Natural killer cell (primary cell): Measurements from ENCODE around the gene WT1. TPM values are rescaled to one million over a fixed set of nuclear protein-coding genes. Genes with fewer than 3 reads are reported as not detected.

Source experiments
- ATAC-seq, 3 donors: fragments of 150-1000 bp in 2 of 3; fragments of 200-7000 bp in 1 of 3; cut with Tn5 transposase; 1 replicate in 1 of 3; 2 replicates in 2 of 3; pipeline ENCODE4 v1.10.0; 2021; ENCODE audit warnings: mild to moderate bottlenecking in 2 of 3, moderate library complexity in 2 of 3
- DNase-seq, 2 donors: peaks; one replicate each; pipeline versions ENCODE4 v3.0.0 to v3.0.0-alpha.2; 2013 to 2021; ENCODE audit warnings: mixed read lengths in 1 of 2
- H3K27ac ChIP-seq: one replicate; pipeline ENCODE4 v1.5.1; 2013; ENCODE audit warnings: mild to moderate bottlenecking, low read length
- H3K27me3 ChIP-seq: one replicate; pipeline ENCODE4 v1.6.1; 2013; ENCODE audit warnings: low read length; ENCODE audit not compliant: control insufficient read depth, insufficient read depth
- H3K36me3 ChIP-seq: one replicate; pipeline ENCODE4 v1.6.1; 2013; ENCODE audit warnings: low read length; ENCODE audit not compliant: control insufficient read depth, insufficient read depth
- H3K4me1 ChIP-seq: one replicate; pipeline ENCODE4 v1.6.1; 2013; ENCODE audit warnings: low read length; ENCODE audit not compliant: control insufficient read depth, insufficient read depth
- H3K4me3 ChIP-seq: one replicate; pipeline ENCODE4 v1.5.1; 2013; ENCODE audit warnings: low read length
- H3K9me3 ChIP-seq: one replicate; pipeline ENCODE4 v1.6.1; 2013; ENCODE audit warnings: low read length; ENCODE audit not compliant: control insufficient read depth, insufficient read depth
- H3K27ac Mint-ChIP-seq, 2 donors: one replicate each; pipeline ENCODE4 v1.8.0; 2022; ENCODE audit warnings: mild to moderate bottlenecking in 2 of 2, mixed read lengths in 2 of 2, moderate library complexity in 1 of 2
- H3K27me3 Mint-ChIP-seq, 2 donors: one replicate each; pipeline ENCODE4 v1.8.0; 2022; ENCODE audit warnings: low read depth in 2 of 2, mixed read lengths in 2 of 2
- H3K36me3 Mint-ChIP-seq: one replicate; pipeline ENCODE4 v1.8.0; 2022; ENCODE audit warnings: mixed read lengths
- H3K4me1 Mint-ChIP-seq, 2 donors: one replicate each; pipeline ENCODE4 v1.8.0; 2022; ENCODE audit warnings: mixed read lengths in 2 of 2
- H3K4me3 Mint-ChIP-seq: one replicate; pipeline ENCODE4 v1.8.0; 2022; ENCODE audit warnings: mild to moderate bottlenecking, moderate library complexity, mixed read lengths
- H3K9me3 Mint-ChIP-seq, 2 donors: one replicate each; pipeline ENCODE4 v1.8.0; 2022; ENCODE audit warnings: mixed read lengths in 2 of 2
- CTCF ChIP-seq: fragments of 200-600 bp; IDR thresholded peaks from one replicate; pipeline ENCODE4 v1.8.0; 2022; ENCODE audit warnings: antibody characterized with exemption
- WGBS: methylation state at CpG from one replicate; pipeline ENCODE4 v1.1.7; 2013; ENCODE audit warnings: missing lambda C conversion rate; ENCODE audit not compliant: insufficient coverage; 5-methylcytosine and 5-hydroxymethylcytosine counted together
- intact Hi-C: fragments of 100-400 bp; cut with micrococcal nuclease; formaldehyde crosslinking; loops from one replicate; pipeline ENCODE4 v1.14.2; 2022
- total RNA-seq, 4 donors: library from RNA; stranded (reverse); fragments of 120-200 nt in 1 of 4; gene quantifications; one replicate each; pipeline versions ENCODE4 v1.2.3 to v1.2.4, GENCODE V29; 2013 to 2022

WT1 gene
- total RNA-seq, 3 donors from 2014 or later (not counting 1 experiment from before 2014, with no cell fraction given), result not detected

GRCh38 chr11:32446227-32446626 lies 10.9 kb upstream of the WT1 start:
- Mint-ChIP-seq H3K36me3 (no peaks in the 10 kb centered on the region), H3K27ac (no peak overlapping the region), H3K27me3 (peaks cover 16 to 26% of the 10 kb centered on the region in 2 donors), H3K9me3 (no peaks in the 10 kb centered on the region), H3K4me3 (no peak overlapping the region), H3K4me1 (no peaks in the 10 kb centered on the region)
- no peak overlapping the region for H3K27ac ChIP-seq
- no peak for TF ChIP-seq CTCF
- no peaks in the 10 kb centered on the region for H3K9me3 ChIP-seq
- intact Hi-C loops, result no loop called here
- no peak overlapping the region for H3K4me3 ChIP-seq
- no peaks in the 10 kb centered on the region for H3K4me1 ChIP-seq
- H3K36me3 ChIP-seq, result no peaks in the 10 kb centered on the region
- ATAC-seq (no peak), DNase-seq (no peak)
- H3K27me3 ChIP-seq, result peaks cover 22% of the 10 kb centered on the region
- 95% methylated on average over 4 of the region's 6 CpGs for WGBS

- H3K27ac Mint-ChIP-seq, result no peak overlapping the region
- H3K4me1 ChIP-seq, result peaks cover 2% of the 10 kb centered on the region
- H3K4me1 Mint-ChIP-seq, result no peaks in the 10 kb centered on the region
- H3K36me3 Mint-ChIP-seq, result no peaks in the 10 kb centered on the region
- DNase-seq (no peak), ATAC-seq (no peak)
- H3K27ac ChIP-seq, result no peak overlapping the region
- no peaks in the 10 kb centered on the region for H3K9me3 ChIP-seq
- H3K36me3 ChIP-seq, result no peaks in the 10 kb centered on the region
- intact Hi-C loops, result no loop called here
- H3K4me3 ChIP-seq, result no peak overlapping the region
- peaks cover 30 to 37% of the 10 kb centered on the region in 2 donors for H3K27me3 Mint-ChIP-seq
- H3K4me3 Mint-ChIP-seq, result no peak overlapping the region
- H3K27me3 ChIP-seq, result peaks cover 31% of the 10 kb centered on the region
- TF ChIP-seq CTCF, result no peak
- no CpG with 5 or more reads among the region's 4 CpGs for WGBS
- H3K9me3 Mint-ChIP-seq, result no peaks in the 10 kb centered on the region
Observed at GRCh38 chr11:32444186-32444585, 8.8 kb upstream of the WT1 start.

GRCh38 chr11:32440916-32441315 lies 5.6 kb upstream of the WT1 start:
- no peak overlapping the region for H3K27ac ChIP-seq
- H3K27me3 Mint-ChIP-seq, result peaks cover 55 to 64% of the 10 kb centered on the region in 2 donors
- DNase-seq (no peak), ATAC-seq (no peak)
- TF ChIP-seq CTCF, result no peak
- H3K4me1 Mint-ChIP-seq, result peaks cover 0 to 4% of the 10 kb centered on the region in 2 donors
- H3K9me3 ChIP-seq, result no peaks in the 10 kb centered on the region
- WGBS, result 33% methylated on average over 9 of the region's 9 CpGs
- H3K36me3 Mint-ChIP-seq, result no peaks in the 10 kb centered on the region
- no peaks in the 10 kb centered on the region for H3K9me3 Mint-ChIP-seq
- no peaks in the 10 kb centered on the region for H3K36me3 ChIP-seq
- H3K4me3 Mint-ChIP-seq, result no peak overlapping the region
- peaks cover 12% of the 10 kb centered on the region for H3K4me1 ChIP-seq
- H3K4me3 ChIP-seq, result no peak overlapping the region
- peaks cover 51% of the 10 kb centered on the region for H3K27me3 ChIP-seq
- intact Hi-C loops, result no loop called here
- H3K27ac Mint-ChIP-seq, result no peak overlapping the region

GRCh38 chr11:32440312-32440908 lies 5.1 kb upstream of the WT1 start:
- H3K36me3 ChIP-seq, result no peaks in the 10 kb centered on the region
- H3K27me3 ChIP-seq, result peaks cover 55% of the 10 kb centered on the region
- ATAC-seq, result no peak
- 33% methylated on average over 1 of the region's 6 CpGs for WGBS
- no peak for DNase-seq
- intact Hi-C loops, result no loop called here
- H3K4me1 Mint-ChIP-seq, result peaks cover 0 to 4% of the 10 kb centered on the region in 2 donors
- H3K27ac ChIP-seq, result no peak overlapping the region
- H3K4me3 ChIP-seq, result no peak overlapping the region
- H3K9me3 Mint-ChIP-seq, result no peaks in the 10 kb centered on the region
- H3K4me1 ChIP-seq, result peaks cover 12% of the 10 kb centered on the region
- peaks cover 55 to 67% of the 10 kb centered on the region in 2 donors for H3K27me3 Mint-ChIP-seq
- TF ChIP-seq CTCF, result no peak
- no peaks in the 10 kb centered on the region for H3K36me3 Mint-ChIP-seq
- no peak overlapping the region for H3K4me3 Mint-ChIP-seq
- H3K27ac Mint-ChIP-seq, result no peak overlapping the region
- no peaks in the 10 kb centered on the region for H3K9me3 ChIP-seq
